Activated CD8-positive, alpha-beta T cell treated with anti-CD3 and anti-CD28 coated beads for 36 hours (primary cell): ENCODE measurements around the gene LY86. TPM values are rescaled to one million over a fixed set of nuclear protein-coding genes. Genes with fewer than 3 reads are reported as not detected.
A peak's percentile ranks its signal among the peaks of the same experiment; 100 is the strongest.

Experiments
- ATAC-seq: fragments of 200-7000 bp; cut with Tn5 transposase; one replicate; pipeline ENCODE4 v1.10.0; 2021; ENCODE audit warnings: mild to moderate bottlenecking, moderate library complexity
- CTCF ChIA-PET: fragments of 350-600 bp; sonication (Branson Sonifier 250); formaldehyde crosslinking; loops from one replicate; lab custom pipeline; 2021; ENCODE audit warnings: antibody characterized with exemption; lab: Charles Lee
- POLR2A ChIA-PET: fragments of 350-600 bp; sonication (Branson Sonifier 250); formaldehyde crosslinking; loops from one replicate; lab custom pipeline; 2021; ENCODE audit warnings: antibody characterized with exemption; lab: Charles Lee
- DNase-seq: peaks from one replicate; pipeline ENCODE4 v3.0.0-alpha.2; 2020
- H3K27ac Mint-ChIP-seq: one replicate; pipeline ENCODE4 v1.8.0; 2021; ENCODE audit warnings: mild to moderate bottlenecking, mixed read lengths
- H3K27me3 Mint-ChIP-seq: one replicate; pipeline ENCODE4 v1.8.0; 2021; ENCODE audit warnings: mixed read lengths
- H3K36me3 Mint-ChIP-seq: one replicate; pipeline ENCODE4 v1.8.0; 2021; ENCODE audit warnings: low read depth, mixed read lengths
- H3K4me1 Mint-ChIP-seq: one replicate; pipeline ENCODE4 v1.8.0; 2021; ENCODE audit warnings: low read depth, mixed read lengths
- H3K4me3 Mint-ChIP-seq: one replicate; pipeline ENCODE4 v1.8.0; 2021; ENCODE audit warnings: mild to moderate bottlenecking, moderate library complexity, mixed read lengths
- H3K9me3 Mint-ChIP-seq: one replicate; pipeline ENCODE4 v1.8.0; 2021; ENCODE audit warnings: mixed read lengths
- CTCF ChIP-seq: fragments of 200-600 bp; IDR thresholded peaks from one replicate; pipeline ENCODE4 v1.8.0; 2022; ENCODE audit warnings: antibody characterized with exemption, mild to moderate bottlenecking
- intact Hi-C: fragments of 100-400 bp; cut with micrococcal nuclease; formaldehyde crosslinking; loops from one replicate; pipeline ENCODE4 v1.10.0; 2022
- total RNA-seq, 2 experiments: library from RNA; stranded (reverse); gene quantifications; one replicate each; pipeline ENCODE4 v1.2.3, GENCODE V29; 2021

The LY86 gene
- total RNA-seq, 2 experiments from 2014 or later: 0.32 TPM; not detected in 1

GRCh38 chr6:6639572-6639971 is 51.1 kb downstream of the LY86 start:
- H3K27me3 Mint-ChIP-seq: no peaks in the 10 kb centered on the region
- intact Hi-C loops: no loop called here
- ChIA-PET CTCF (no interaction called here), POLR2A (no interaction called here)
- DNase-seq (no peak), ATAC-seq (no peak)
- no peaks in the 10 kb centered on the region for H3K36me3 Mint-ChIP-seq
- H3K4me1 Mint-ChIP-seq: peaks cover 14% of the 10 kb centered on the region
- no peak overlapping the region for H3K4me3 Mint-ChIP-seq
- no peak overlapping the region for H3K27ac Mint-ChIP-seq
- no peaks in the 10 kb centered on the region for H3K9me3 Mint-ChIP-seq
- TF ChIP-seq CTCF: no peak

GRCh38 chr6:6640926-6641325 is 52.4 kb downstream of the LY86 start:
- ATAC-seq (no peak), DNase-seq (no peak)
- H3K4me1 Mint-ChIP-seq: peaks cover 4% of the 10 kb centered on the region
- H3K27me3 Mint-ChIP-seq: no peaks in the 10 kb centered on the region
- intact Hi-C loops: no loop called here
- no peak overlapping the region for H3K27ac Mint-ChIP-seq
- no peaks in the 10 kb centered on the region for H3K36me3 Mint-ChIP-seq
- ChIA-PET CTCF (no interaction called here), POLR2A (no interaction called here)
- TF ChIP-seq CTCF: no peak
- no peak overlapping the region for H3K4me3 Mint-ChIP-seq
- H3K9me3 Mint-ChIP-seq: no peaks in the 10 kb centered on the region

GRCh38 chr6:6643398-6643797 is 54.9 kb downstream of the LY86 start:
- Mint-ChIP-seq H3K4me3 (no peak overlapping the region), H3K27ac (no peak overlapping the region), H3K4me1 (peaks cover 4% of the 10 kb centered on the region), H3K36me3 (no peaks in the 10 kb centered on the region), H3K27me3 (no peaks in the 10 kb centered on the region), H3K9me3 (no peaks in the 10 kb centered on the region)
- TF ChIP-seq CTCF: no peak
- peak; percentile 72 for ATAC-seq
- CTCF ChIA-PET: no interaction called here
- POLR2A ChIA-PET: no interaction called here
- DNase-seq: no peak
- intact Hi-C loops: no loop called here

DNA sequence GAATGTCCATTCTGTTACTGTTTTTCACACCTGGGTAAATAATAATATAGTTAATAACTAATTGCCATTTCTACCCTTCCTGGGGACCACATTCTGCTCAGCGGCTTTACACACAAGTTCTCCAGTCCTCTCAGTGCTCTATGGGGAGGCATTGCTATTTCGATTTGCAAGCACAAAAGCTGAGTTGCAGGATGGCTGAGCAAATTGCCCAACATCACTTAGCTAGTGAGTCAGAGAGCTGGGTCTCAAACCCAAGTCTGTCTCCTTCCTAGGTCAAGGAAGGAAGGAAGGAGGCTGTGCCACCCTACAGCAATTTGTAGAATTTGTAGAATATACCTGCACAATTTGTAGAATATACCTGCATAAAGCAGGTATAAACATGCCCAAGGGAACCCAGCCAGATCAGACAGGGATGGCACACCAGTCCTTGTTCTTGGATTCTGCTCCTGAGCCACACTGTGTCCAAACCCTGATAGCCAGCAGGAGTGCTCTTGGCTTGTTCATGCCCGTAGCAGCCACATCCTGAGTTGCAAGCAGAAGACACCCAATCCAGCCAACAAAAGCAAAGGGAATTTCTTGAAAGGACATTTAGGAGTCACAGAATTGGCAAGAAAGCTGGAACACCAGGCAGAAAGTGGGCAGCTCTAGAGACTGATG is 56.9 kb downstream of the LY86 start:
- no peaks in the 10 kb centered on the region for H3K9me3 Mint-ChIP-seq
- DNase-seq (no peak), ATAC-seq (no peak)
- H3K4me3 Mint-ChIP-seq: no peak overlapping the region
- CTCF ChIA-PET: interaction anchor here (1.4 kb wide), 1 partner anchor 51 kb away, joined by 3 read pairs; no protein-coding TSS in a partner anchor
- POLR2A ChIA-PET: no interaction called here
- H3K4me1 Mint-ChIP-seq: peaks cover 14% of the 10 kb centered on the region
- H3K27ac Mint-ChIP-seq: no peak overlapping the region
- no peaks in the 10 kb centered on the region for H3K27me3 Mint-ChIP-seq
- H3K36me3 Mint-ChIP-seq: no peaks in the 10 kb centered on the region
- intact Hi-C loops: no loop called here
- no peak for TF ChIP-seq CTCF

- H3K4me1 Mint-ChIP-seq: peaks cover 18% of the 10 kb centered on the region
- ChIA-PET POLR2A (no interaction called here), CTCF (interaction anchor here (1.4 kb wide), 1 partner anchor 50 kb away, joined by 3 read pairs; no protein-coding TSS in a partner anchor)
- no peak for TF ChIP-seq CTCF
- no peak overlapping the region for H3K4me3 Mint-ChIP-seq
- H3K9me3 Mint-ChIP-seq: no peaks in the 10 kb centered on the region
- intact Hi-C loops: no loop called here
- ATAC-seq (peak; percentile 55), DNase-seq (no peak)
- no peaks in the 10 kb centered on the region for H3K36me3 Mint-ChIP-seq
- H3K27ac Mint-ChIP-seq: no peak overlapping the region
- no peaks in the 10 kb centered on the region for H3K27me3 Mint-ChIP-seq
These were observed 57.9 kb downstream of the LY86 start for GRCh38 chr6:6646384-6646783.
